ENCODE results near the gene ARHGEF37.

ARHGEF37 gene

DNA sequence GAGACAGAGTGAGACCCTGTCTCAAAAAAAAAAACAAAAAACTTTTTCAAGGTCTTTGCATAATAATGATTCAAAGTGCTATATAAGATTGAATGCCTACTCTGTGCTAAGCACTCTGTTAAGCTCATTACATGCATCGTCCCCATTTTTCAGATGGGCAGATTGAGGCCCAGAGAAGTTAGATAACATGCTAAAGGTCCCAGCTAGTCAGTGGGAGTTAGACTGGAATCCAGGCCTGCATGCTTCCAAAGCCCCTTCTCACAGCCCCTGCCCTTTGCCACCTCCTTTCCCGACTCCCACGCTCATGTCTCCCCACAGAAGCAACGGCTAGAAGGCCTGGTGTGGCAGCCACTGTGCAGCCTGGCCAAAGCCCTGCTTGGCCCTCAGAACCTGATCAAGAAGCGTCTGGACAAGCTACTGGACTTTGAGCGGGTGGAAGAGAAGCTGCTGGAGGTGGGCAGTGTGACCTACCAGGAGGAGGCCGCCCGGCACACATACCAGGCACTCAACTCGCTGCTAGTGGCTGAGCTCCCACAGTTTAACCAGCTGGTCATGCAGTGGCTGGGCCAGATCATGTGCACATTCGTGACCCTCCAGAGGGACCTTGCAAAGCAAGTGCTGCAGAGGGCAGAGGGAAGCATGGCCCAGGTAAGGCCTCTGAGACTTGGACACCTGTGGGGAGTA, 40.3 kb downstream of the ARHGEF37 start:
- TF ChIP-seq, protein P1, sequence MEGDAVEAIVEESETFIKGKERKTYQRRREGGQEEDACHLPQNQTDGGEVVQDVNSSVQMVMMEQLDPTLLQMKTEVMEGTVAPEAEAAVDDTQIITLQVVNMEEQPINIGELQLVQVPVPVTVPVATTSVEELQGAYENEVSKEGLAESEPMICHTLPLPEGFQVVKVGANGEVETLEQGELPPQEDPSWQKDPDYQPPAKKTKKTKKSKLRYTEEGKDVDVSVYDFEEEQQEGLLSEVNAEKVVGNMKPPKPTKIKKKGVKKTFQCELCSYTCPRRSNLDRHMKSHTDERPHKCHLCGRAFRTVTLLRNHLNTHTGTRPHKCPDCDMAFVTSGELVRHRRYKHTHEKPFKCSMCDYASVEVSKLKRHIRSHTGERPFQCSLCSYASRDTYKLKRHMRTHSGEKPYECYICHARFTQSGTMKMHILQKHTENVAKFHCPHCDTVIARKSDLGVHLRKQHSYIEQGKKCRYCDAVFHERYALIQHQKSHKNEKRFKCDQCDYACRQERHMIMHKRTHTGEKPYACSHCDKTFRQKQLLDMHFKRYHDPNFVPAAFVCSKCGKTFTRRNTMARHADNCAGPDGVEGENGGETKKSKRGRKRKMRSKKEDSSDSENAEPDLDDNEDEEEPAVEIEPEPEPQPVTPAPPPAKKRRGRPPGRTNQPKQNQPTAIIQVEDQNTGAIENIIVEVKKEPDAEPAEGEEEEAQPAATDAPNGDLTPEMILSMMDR (IDR thresholded peaks at IDR 0.05; ENCODE audit: low read depth, low read length): no peak
- no peak for DNase-seq (ENCODE audit: extremely low read depth, low read depth)

DNA sequence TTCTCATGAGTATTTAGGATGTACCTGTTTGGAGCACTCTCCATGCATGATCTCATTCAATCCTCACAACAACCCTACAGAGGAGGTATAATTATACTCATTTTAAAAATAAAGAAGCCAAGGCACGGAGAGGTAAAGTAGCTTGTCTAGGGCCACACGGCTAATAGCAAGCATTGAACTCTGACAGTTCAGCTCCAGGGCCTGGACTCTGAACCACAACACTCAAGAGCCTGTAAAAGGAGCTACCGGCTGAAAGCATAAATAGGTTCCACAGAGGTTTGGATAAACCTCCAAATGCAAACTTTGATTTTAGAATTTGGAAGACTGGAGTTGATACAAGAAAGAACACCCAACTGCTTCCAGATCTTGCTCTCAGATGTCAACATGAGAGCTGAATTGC, 41.2 kb downstream of the ARHGEF37 start:
- no peak for DNase-seq (ENCODE audit: extremely low read depth, low read depth)
- TF ChIP-seq, protein P1 (IDR thresholded peaks at IDR 0.05; ENCODE audit: low read depth, low read length): no peak

DNA sequence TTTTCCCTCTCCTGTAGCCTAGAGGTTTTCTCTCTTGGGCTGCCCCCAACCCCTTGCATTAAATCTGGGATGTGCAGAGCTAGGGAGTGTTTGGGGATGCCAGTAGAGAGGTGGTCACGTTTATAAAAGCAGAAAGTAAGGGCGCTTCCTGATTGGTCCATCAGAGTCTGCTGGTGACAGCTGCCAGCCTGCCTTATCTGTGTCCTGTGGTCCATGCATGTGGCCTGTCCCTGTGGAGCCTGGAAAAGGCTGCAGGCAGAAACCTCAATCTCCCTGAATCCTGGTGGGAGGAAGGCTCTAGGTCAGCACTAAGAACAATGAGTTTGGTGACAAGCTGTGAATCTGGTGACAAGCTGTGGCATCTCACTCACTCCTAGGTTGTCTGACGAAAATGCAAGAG, 42.2 kb downstream of the ARHGEF37 start:
- TF ChIP-seq, protein P1 (IDR thresholded peaks at IDR 0.05; ENCODE audit: low read depth, low read length): no peak
- no peak for DNase-seq (ENCODE audit: extremely low read depth, low read depth)

DNA sequence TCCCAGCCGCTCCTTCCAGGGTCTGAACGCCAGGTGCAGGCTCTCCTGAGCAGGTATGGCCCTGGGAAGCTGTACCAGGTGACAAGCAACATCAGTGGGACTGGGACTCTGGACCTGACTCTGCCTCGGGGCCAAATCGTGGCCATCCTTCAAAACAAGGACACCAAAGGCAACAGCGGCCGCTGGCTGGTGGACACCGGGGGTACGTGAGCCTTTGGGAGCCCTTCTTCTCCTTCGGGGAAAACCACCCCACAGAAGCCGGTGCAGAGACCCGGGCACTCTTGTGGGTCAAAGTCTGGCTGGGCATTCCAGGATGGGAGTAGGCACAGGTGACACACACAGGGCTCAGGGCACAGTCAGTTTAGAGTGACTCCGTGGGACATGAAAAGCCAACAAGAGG, 45.8 kb downstream of the ARHGEF37 start:
- no peak for DNase-seq (ENCODE audit: extremely low read depth, low read depth)
- TF ChIP-seq, protein P1 (IDR thresholded peaks at IDR 0.05; ENCODE audit: low read depth, low read length): no peak

DNA sequence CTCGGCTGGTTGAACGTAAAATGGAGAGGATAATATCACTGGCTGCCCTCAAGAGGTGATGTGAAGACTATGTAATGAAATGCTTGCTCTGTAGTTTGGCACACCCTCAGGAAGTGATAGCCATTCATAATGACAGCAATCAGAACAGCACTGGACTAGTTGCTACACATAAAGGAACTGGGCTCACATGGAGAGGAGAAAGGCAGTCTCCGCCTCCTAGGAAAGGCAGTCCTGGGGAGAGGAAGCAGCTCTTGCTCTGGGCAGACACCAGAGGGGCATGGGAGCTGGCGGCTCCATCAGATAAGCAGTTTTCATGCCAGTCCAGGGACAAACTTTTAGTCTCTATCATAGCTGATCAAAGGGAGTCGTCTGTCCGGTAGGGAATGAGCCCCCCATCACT, 46.9 kb downstream of the ARHGEF37 start:
- TF ChIP-seq, protein P1 (IDR thresholded peaks at IDR 0.05; ENCODE audit: low read depth, low read length): no peak
- no peak for DNase-seq (ENCODE audit: extremely low read depth, low read depth)

DNA sequence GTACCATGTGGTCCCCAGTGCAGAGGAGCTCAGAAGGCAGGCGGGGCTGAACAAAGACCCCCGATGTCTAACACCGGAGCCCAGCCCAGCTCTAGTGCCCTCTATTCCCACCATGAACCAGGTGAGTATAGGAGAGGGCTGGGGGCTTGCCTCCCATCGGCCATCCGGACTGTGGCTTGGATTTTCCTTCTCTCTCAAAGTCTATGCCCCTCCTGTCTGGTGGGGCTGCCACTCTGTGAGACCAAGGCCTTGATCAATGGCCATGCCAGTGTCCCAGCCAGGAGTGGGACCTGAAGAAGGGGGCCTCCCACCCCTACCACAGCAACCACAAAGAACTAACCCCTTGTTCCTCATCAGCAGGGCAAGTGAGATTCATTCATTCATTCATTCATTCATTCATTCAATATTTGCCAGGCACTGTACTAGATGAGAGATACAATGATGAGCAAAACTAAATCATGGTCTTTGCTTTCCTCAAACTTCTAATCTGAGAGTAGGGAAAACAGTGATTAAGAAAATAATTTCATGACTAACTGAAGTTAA, 47.6 kb downstream of the ARHGEF37 start:
- TF ChIP-seq, protein P1 (IDR thresholded peaks at IDR 0.05; ENCODE audit: low read depth, low read length): no peak
- no peak for DNase-seq (ENCODE audit: extremely low read depth, low read depth)

DNA sequence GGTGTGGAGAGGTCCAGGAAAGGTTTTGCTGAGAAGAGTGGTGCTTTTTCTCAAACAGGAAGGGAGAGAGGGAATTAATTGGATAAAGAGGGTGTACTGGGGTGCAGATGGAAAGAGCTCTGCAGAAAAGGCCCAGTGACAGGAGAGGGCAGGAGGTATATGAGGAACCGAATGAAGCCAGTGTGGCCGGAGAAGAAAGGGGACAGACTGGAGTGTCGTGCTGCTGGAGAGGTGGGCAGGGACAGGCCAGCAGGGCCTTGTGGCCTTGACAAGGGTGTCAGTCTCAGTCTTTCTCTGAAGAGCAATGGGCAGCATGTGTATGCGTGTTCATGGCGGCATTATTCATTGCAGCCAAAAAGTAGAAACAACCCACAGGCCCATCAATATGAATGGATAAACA, 48.1 kb downstream of the ARHGEF37 start:
- TF ChIP-seq, protein P1 (IDR thresholded peaks at IDR 0.05; ENCODE audit: low read depth, low read length): no peak
- no peak for DNase-seq (ENCODE audit: extremely low read depth, low read depth)
